Left ventricle myocardium inferior (tissue), 1 donor: ENCODE measurements around the gene NAPB. TPM values are rescaled to one million over a fixed set of nuclear protein-coding genes. Genes with fewer than 3 reads are reported as not detected.
A peak's percentile ranks its signal among the peaks of the same experiment; 100 is the strongest.

ENCODE experiments used
- DNase-seq: peaks from one replicate; pipeline ENCODE4 v3.0.0-alpha.2; 2020
- H3K27ac ChIP-seq: fragments of 200-600 bp; replicated peaks from 2 replicates; pipeline ENCODE4 v1.8.0; 2021
- H3K27me3 ChIP-seq: fragments of 200-600 bp; 2 replicates; pipeline ENCODE4 v1.8.0; 2021; ENCODE audit warnings: low read depth
- H3K36me3 ChIP-seq: fragments of 200-600 bp; 2 replicates; pipeline ENCODE4 v1.8.0; 2021
- H3K4me1 ChIP-seq: fragments of 200-600 bp; 2 replicates; pipeline ENCODE4 v1.8.0; 2021
- H3K4me3 ChIP-seq: fragments of 200-600 bp; 2 replicates; pipeline ENCODE4 v1.8.0; 2021; ENCODE audit warnings: mild to moderate bottlenecking, moderate library complexity
- H3K9me3 ChIP-seq: fragments of 200-600 bp; replicated peaks from 2 replicates; pipeline ENCODE4 v1.8.0; 2021
- CTCF ChIP-seq: fragments of 200-600 bp; IDR thresholded peaks from 2 replicates; pipeline ENCODE4 v1.8.0; 2021; ENCODE audit warnings: antibody characterized with exemption, mild to moderate bottlenecking, borderline replicate concordance
- intact Hi-C: fragments of 100-400 bp; cut with micrococcal nuclease; formaldehyde crosslinking; loops from one replicate; pipeline ENCODE4 v1.11.0; 2022
- total RNA-seq: library from RNA; stranded (reverse); fragmentation: NEBNext Ultra II Directional; extraction: Animal tissue kit (Norgen Biotek cat#: 25700); gene quantifications from one replicate; pipeline ENCODE4 v1.2.1, GENCODE V29; 2021
- donor health status: DM: no; HTN: yes; CAD: no; lungs with severe emphysema.

The NAPB gene
- total RNA-seq, 1 donor from 2014 or later = 5.2 TPM

- peaks cover 23% of the 10 kb centered on the region for H3K36me3 ChIP-seq
- TF ChIP-seq CTCF = peak; percentile 27
- DNase-seq = peak; percentile 98
- peak within 1 kb of the TSS; percentile 91 for H3K4me3 ChIP-seq
- intact Hi-C loops = no loop called here
- H3K27me3 ChIP-seq = no peaks in the 10 kb centered on the region
- H3K4me1 ChIP-seq = peaks cover 88% of the 10 kb centered on the region
- no peaks in the 10 kb centered on the region for H3K9me3 ChIP-seq
- H3K27ac ChIP-seq = peak within 1 kb of the TSS; percentile 100
Observed at GRCh38 chr20:23361476-23362391, 59.6 kb downstream of the NAPB start, which contains the start of gene GZF1. Gene GZF1, plus strand, starts transcription at chr20:23362182. Its CDS starts 2,202 bp downstream, at chr20:23364384.

- no peaks in the 10 kb centered on the region for H3K27me3 ChIP-seq
- no peak for TF ChIP-seq CTCF
- H3K4me1 ChIP-seq = peaks cover 88% of the 10 kb centered on the region
- intact Hi-C loops = no loop called here
- peaks cover 21% of the 10 kb centered on the region for H3K36me3 ChIP-seq
- peak overlapping the region; percentile 100 for H3K27ac ChIP-seq
- H3K4me3 ChIP-seq = peak overlapping the region; percentile 91
- no peaks in the 10 kb centered on the region for H3K9me3 ChIP-seq
- DNase-seq = no peak
Observed at GRCh38 chr20:23361119-23361475, 60.2 kb downstream of the NAPB start.

- peaks cover 16% of the 10 kb centered on the region for H3K36me3 ChIP-seq
- H3K27me3 ChIP-seq = no peaks in the 10 kb centered on the region
- H3K4me1 ChIP-seq = peaks cover 86% of the 10 kb centered on the region
- intact Hi-C loops = no loop called here
- no peak for DNase-seq
- H3K27ac ChIP-seq = peak overlapping the region; percentile 100
- no peak for TF ChIP-seq CTCF
- no peaks in the 10 kb centered on the region for H3K9me3 ChIP-seq
- H3K4me3 ChIP-seq = peak overlapping the region; percentile 91
Observed at GRCh38 chr20:23360531-23360930, 60.8 kb downstream of the NAPB start.

GRCh38 chr20:23358923-23359593, 62.2 kb downstream of the NAPB start:
- DNase-seq = no peak
- Histone ChIP-seq H3K36me3 (peaks cover 8% of the 10 kb centered on the region), H3K9me3 (no peaks in the 10 kb centered on the region), H3K4me1 (peaks cover 71% of the 10 kb centered on the region), H3K27ac (peak overlapping the region; percentile 100), H3K27me3 (no peaks in the 10 kb centered on the region), H3K4me3 (peak overlapping the region; percentile 78)
- intact Hi-C loops = no loop called here
- no peak for TF ChIP-seq CTCF

GRCh38 chr20:23358563-23358906, 62.8 kb downstream of the NAPB start:
- Histone ChIP-seq H3K27me3 (no peaks in the 10 kb centered on the region), H3K4me1 (peaks cover 66% of the 10 kb centered on the region), H3K9me3 (no peaks in the 10 kb centered on the region), H3K36me3 (peaks cover 11% of the 10 kb centered on the region), H3K27ac (peak overlapping the region; percentile 100), H3K4me3 (peak overlapping the region; percentile 78)
- intact Hi-C loops = no loop called here
- no peak for TF ChIP-seq CTCF
- DNase-seq = no peak
